ENCODE results near the gene PYDC2. TPM values are rescaled to one million over a fixed set of nuclear protein-coding genes. Genes with fewer than 3 reads are reported as not detected.

PYDC2 gene
- total and polyA plus RNA-seq, 5 donors from 2014 or later: not detected

DNA sequence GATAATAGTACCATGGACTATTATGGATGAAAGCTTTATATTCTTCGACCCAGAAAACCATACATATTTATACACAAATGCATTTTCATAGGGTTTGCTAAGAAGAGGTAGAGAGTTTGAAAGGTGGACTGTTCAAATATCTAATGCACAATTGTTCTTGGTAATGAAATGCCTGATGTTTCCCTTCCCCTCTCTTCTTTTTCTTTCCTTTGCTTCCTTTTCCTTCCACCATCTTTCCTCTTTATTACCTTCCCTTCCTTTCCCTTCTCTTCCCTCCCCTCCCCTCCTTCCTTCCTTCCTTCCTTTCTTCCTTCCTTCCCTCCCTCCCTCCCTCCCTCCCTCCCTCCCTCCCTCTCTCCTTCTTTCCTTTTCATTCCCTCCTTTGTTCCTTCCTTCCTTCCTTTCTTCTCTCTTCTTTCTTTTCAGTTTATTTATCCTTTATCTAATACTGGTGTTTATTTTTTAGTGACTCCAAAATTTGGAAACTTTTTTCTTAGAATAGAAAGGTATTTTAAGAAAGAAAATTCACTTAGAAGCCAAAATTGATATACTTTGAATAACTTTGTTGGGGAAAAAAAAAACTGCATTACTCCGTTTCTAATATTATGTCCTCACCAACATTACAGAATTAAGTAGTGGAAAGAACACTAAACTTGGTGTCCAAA lies 22.7 kb upstream of the PYDC2 start:
- H3K36me3 Mint-ChIP-seq: no peaks in the 10 kb centered on the region
- Histone ChIP-seq H3K4me1 (ENCODE audit: control insufficient read depth, insufficient read depth, low read length, poor library complexity, severe bottlenecking) (no peaks in the 10 kb centered on the region), H3K27ac (ENCODE audit: insufficient read depth, low read length, poor library complexity, severe bottlenecking) (no peak overlapping the region), H3K9me3 (ENCODE audit: control insufficient read depth in 2 of 2, low read length in 2 of 2) (no peaks in the 10 kb centered on the region), H3K4me3 (ENCODE audit: low read depth, low read length) (no peak overlapping the region), H3K36me3 (ENCODE audit: control insufficient read depth, insufficient read depth, low read length) (no peaks in the 10 kb centered on the region), H3K27me3 (ENCODE audit: control insufficient read depth, insufficient read depth, low read length) (no peaks in the 10 kb centered on the region)
- H3K27ac Mint-ChIP-seq: no peak overlapping the region
- H3K9me3 Mint-ChIP-seq: peaks cover 0 to 7% (median 0%) of the 10 kb centered on the region in 7 donors
- H3K27me3 Mint-ChIP-seq: no peaks in the 10 kb centered on the region
- no peak for ATAC-seq (ENCODE audit: low read depth in 2 of 2)
- no peaks in the 10 kb centered on the region for H3K4me1 Mint-ChIP-seq
- no peak for DNase-seq
- no peak overlapping the region for H3K4me3 Mint-ChIP-seq

DNA sequence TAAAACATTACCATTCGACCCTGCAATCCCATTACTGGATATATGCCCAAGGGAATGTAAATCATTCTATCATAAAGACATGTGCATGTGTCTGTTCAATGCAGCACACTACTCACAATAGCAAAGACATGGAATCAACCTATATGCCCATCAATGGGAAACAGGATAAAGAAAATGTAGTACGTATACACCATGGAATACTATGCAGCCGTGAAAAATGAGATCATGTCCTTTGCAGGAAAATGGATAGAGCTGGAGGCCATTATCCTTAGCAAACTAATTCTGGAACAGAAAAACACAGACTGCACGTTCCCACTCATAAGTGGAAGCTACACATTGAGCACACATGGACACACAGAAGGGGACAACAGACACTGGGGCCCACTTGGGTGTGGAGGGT lies 20.4 kb upstream of the PYDC2 start:
- Histone ChIP-seq H3K4me1 (ENCODE audit: control insufficient read depth, insufficient read depth, low read length, poor library complexity, severe bottlenecking) (no peaks in the 10 kb centered on the region), H3K36me3 (ENCODE audit: control insufficient read depth, insufficient read depth, low read length) (no peaks in the 10 kb centered on the region), H3K4me3 (ENCODE audit: low read depth, low read length) (no peak overlapping the region), H3K27me3 (ENCODE audit: control insufficient read depth, insufficient read depth, low read length) (no peaks in the 10 kb centered on the region), H3K9me3 (ENCODE audit: control insufficient read depth in 2 of 2, low read length in 2 of 2) (no peaks in the 10 kb centered on the region), H3K27ac (ENCODE audit: insufficient read depth, low read length, poor library complexity, severe bottlenecking) (no peak overlapping the region)
- Mint-ChIP-seq H3K36me3 (no peaks in the 10 kb centered on the region), H3K9me3 (peaks cover 0 to 7% (median 0%) of the 10 kb centered on the region in 7 donors), H3K27me3 (no peaks in the 10 kb centered on the region), H3K4me1 (no peaks in the 10 kb centered on the region), H3K4me3 (no peak overlapping the region), H3K27ac (no peak overlapping the region)
- ATAC-seq (ENCODE audit: low read depth in 2 of 2) (no peak), DNase-seq (no peak)

DNA sequence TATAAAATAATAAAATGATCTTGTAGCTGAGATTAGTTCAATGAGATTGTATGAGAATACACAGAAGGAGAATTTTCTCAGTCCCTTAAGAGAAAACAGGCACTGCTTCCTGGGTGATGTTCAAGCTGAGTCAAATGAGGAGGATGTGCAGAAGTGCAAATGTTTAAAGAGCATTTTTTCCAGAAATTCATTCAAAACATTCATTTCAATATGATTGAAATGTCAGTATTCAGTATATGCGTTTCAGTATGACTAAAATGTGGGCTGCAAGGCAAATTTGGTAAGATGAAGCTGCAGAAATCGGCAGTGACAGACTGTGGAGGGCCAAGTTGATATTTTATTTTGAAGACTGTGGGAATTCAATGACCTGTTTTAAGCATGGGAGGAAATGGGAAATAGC lies 19.3 kb upstream of the PYDC2 start:
- no peaks in the 10 kb centered on the region for H3K36me3 ChIP-seq (ENCODE audit: control insufficient read depth, insufficient read depth, low read length)
- Mint-ChIP-seq H3K4me1 (no peaks in the 10 kb centered on the region), H3K36me3 (no peaks in the 10 kb centered on the region), H3K27ac (no peak overlapping the region), H3K9me3 (peaks cover 0 to 7% (median 0%) of the 10 kb centered on the region in 7 donors), H3K4me3 (no peak overlapping the region), H3K27me3 (no peaks in the 10 kb centered on the region)
- no peak overlapping the region for H3K4me3 ChIP-seq (ENCODE audit: low read depth, low read length)
- DNase-seq (no peak), ATAC-seq (ENCODE audit: low read depth in 2 of 2) (no peak)
- H3K4me1 ChIP-seq (ENCODE audit: control insufficient read depth, insufficient read depth, low read length, poor library complexity, severe bottlenecking): no peaks in the 10 kb centered on the region
- H3K27ac ChIP-seq (ENCODE audit: insufficient read depth, low read length, poor library complexity, severe bottlenecking): no peak overlapping the region
- no peaks in the 10 kb centered on the region for H3K9me3 ChIP-seq (ENCODE audit: control insufficient read depth in 2 of 2, low read length in 2 of 2)
- H3K27me3 ChIP-seq (ENCODE audit: control insufficient read depth, insufficient read depth, low read length): no peaks in the 10 kb centered on the region

DNA sequence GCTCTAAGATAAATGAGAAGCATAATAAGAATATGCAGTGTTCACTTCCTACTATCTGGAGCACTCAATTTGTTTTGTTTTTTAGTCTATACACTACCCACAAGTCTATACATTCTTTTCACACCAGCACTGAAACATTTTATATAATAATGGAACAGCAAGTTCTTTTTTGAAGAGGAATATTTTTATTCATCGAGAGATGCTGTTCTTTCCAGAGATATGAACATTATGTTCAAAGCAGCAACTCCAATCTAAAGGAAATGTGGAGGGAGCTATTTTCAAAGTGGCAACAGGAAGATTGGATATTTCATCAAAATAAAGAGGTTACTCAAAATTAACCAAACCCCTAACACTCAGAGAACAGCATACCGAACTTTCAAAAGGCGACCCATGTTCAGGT lies 16.4 kb upstream of the PYDC2 start:
- H3K27me3 Mint-ChIP-seq: no peaks in the 10 kb centered on the region
- Histone ChIP-seq H3K9me3 (ENCODE audit: control insufficient read depth in 2 of 2, low read length in 2 of 2) (no peaks in the 10 kb centered on the region), H3K27me3 (ENCODE audit: control insufficient read depth, insufficient read depth, low read length) (no peaks in the 10 kb centered on the region), H3K4me1 (ENCODE audit: control insufficient read depth, insufficient read depth, low read length, poor library complexity, severe bottlenecking) (no peaks in the 10 kb centered on the region), H3K4me3 (ENCODE audit: low read depth, low read length) (no peak overlapping the region), H3K36me3 (ENCODE audit: control insufficient read depth, insufficient read depth, low read length) (no peaks in the 10 kb centered on the region), H3K27ac (ENCODE audit: insufficient read depth, low read length, poor library complexity, severe bottlenecking) (no peak overlapping the region)
- H3K9me3 Mint-ChIP-seq: peaks cover 0 to 11% (median 1%) of the 10 kb centered on the region in 7 donors
- no peak for ATAC-seq (ENCODE audit: low read depth in 2 of 2)
- no peak overlapping the region for H3K4me3 Mint-ChIP-seq
- H3K36me3 Mint-ChIP-seq: no peaks in the 10 kb centered on the region
- DNase-seq: no peak
- no peak overlapping the region for H3K27ac Mint-ChIP-seq
- H3K4me1 Mint-ChIP-seq: no peaks in the 10 kb centered on the region

DNA sequence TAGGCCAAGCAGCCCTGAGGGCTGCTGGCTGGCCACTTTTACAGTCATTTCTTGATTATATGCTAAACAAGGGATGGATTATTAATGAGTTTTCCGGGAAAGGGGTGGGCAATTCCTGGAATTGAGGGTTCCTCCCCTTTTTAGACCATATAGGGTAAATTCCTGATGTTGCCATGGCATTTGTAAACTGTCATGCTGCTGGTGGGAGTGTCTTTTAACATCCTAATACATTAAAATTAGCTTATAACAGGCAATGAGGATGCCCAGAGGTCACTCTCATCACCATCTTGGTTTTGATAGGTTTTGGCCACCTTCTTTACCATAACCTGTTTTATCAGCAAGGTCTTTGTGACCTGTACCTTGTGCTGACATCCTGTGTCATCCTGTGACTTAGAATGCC lies 11.7 kb upstream of the PYDC2 start:
- no peaks in the 10 kb centered on the region for H3K36me3 ChIP-seq (ENCODE audit: control insufficient read depth, insufficient read depth, low read length)
- no peaks in the 10 kb centered on the region for H3K4me1 ChIP-seq (ENCODE audit: control insufficient read depth, insufficient read depth, low read length, poor library complexity, severe bottlenecking)
- H3K27ac ChIP-seq (ENCODE audit: insufficient read depth, low read length, poor library complexity, severe bottlenecking): no peak overlapping the region
- no peak overlapping the region for H3K4me3 Mint-ChIP-seq
- H3K27ac Mint-ChIP-seq: no peak overlapping the region
- no peaks in the 10 kb centered on the region for H3K36me3 Mint-ChIP-seq
- H3K9me3 Mint-ChIP-seq: peaks cover 0 to 14% (median 4%) of the 10 kb centered on the region in 7 donors
- no peak overlapping the region for H3K4me3 ChIP-seq (ENCODE audit: low read depth, low read length)
- peaks cover 0 to 10% of the 10 kb centered on the region in 2 experiments for H3K9me3 ChIP-seq (ENCODE audit: control insufficient read depth in 2 of 2, low read length in 2 of 2)
- no peaks in the 10 kb centered on the region for H3K27me3 Mint-ChIP-seq
- ATAC-seq (ENCODE audit: low read depth in 2 of 2): no peak
- no peaks in the 10 kb centered on the region for H3K4me1 Mint-ChIP-seq
- DNase-seq: no peak
- no peaks in the 10 kb centered on the region for H3K27me3 ChIP-seq (ENCODE audit: control insufficient read depth, insufficient read depth, low read length)

DNA sequence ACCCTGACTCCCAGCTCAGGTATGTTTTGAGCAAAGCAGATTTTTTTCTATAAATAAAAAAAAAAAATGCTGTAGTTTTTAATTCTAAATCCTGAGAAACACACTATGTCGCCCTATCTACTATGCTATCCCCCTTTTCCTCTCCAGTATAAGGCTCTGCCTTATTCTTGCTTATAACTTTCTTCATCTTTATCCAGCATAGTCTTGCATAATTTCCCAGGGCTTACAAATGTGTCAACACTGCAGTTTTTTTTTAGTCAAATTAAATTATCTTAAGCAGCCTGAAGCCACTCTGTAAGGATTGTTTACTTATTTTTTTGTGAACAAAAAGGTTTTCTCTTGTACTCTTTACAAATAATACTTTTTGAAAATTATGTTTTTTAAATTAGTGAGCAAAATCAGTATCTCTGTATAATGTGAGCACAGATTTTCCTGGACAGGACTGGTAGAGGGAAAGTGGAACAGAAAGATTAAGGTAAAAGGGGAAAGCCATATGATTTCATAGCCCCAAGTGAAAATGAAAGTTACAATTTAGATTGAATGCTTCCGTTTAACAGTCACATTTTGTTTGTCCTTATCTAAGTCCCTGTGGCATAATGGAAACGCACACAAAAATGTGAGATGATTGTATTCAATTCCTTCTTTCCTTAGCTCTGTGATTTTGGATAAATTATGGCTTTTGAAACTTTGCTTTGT lies 5.6 kb upstream of the PYDC2 start:
- H3K27me3 Mint-ChIP-seq: no peaks in the 10 kb centered on the region
- no peak overlapping the region for H3K27ac Mint-ChIP-seq
- H3K36me3 ChIP-seq (ENCODE audit: control insufficient read depth, insufficient read depth, low read length): no peaks in the 10 kb centered on the region
- H3K4me3 Mint-ChIP-seq: no peak overlapping the region
- ATAC-seq (ENCODE audit: low read depth in 2 of 2): no peak
- no peaks in the 10 kb centered on the region for H3K36me3 Mint-ChIP-seq
- peaks cover 0 to 1% (median 0%) of the 10 kb centered on the region in 4 donors for H3K4me1 Mint-ChIP-seq
- no peaks in the 10 kb centered on the region for H3K4me1 ChIP-seq (ENCODE audit: control insufficient read depth, insufficient read depth, low read length, poor library complexity, severe bottlenecking)
- H3K4me3 ChIP-seq (ENCODE audit: low read depth, low read length): no peak overlapping the region
- H3K9me3 ChIP-seq (ENCODE audit: control insufficient read depth in 2 of 2, low read length in 2 of 2): peaks cover 0 to 10% of the 10 kb centered on the region in 2 experiments
- DNase-seq: no peak
- peaks cover 0 to 10% (median 4%) of the 10 kb centered on the region in 7 donors for H3K9me3 Mint-ChIP-seq
- no peak overlapping the region for H3K27ac ChIP-seq (ENCODE audit: insufficient read depth, low read length, poor library complexity, severe bottlenecking)
- H3K27me3 ChIP-seq (ENCODE audit: control insufficient read depth, insufficient read depth, low read length): no peaks in the 10 kb centered on the region

DNA sequence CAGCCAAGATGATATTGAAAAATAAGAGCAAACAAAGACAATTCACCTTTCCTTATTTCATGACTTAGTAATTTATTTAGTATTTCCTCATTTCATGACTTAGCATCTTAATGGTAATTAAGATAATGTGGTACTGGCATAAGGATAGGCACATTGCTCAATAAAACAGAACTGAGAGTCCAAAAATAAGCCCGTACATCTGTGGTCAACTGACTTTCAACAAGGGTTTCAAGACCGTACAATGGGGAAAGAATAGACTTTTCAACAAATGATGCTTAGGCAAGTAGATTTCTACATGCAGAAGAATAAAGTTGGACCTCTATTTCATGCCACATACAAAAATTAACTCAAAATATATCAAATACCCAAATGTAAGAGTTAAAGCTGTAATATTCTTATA lies 603 bp upstream of the PYDC2 start:
- ATAC-seq (ENCODE audit: low read depth in 2 of 2): no peak
- Histone ChIP-seq H3K27me3 (ENCODE audit: control insufficient read depth, insufficient read depth, low read length) (no peaks in the 10 kb centered on the region), H3K27ac (ENCODE audit: insufficient read depth, low read length, poor library complexity, severe bottlenecking) (no peak overlapping the region), H3K36me3 (ENCODE audit: control insufficient read depth, insufficient read depth, low read length) (no peaks in the 10 kb centered on the region), H3K9me3 (ENCODE audit: control insufficient read depth in 2 of 2, low read length in 2 of 2) (no peaks in the 10 kb centered on the region), H3K4me3 (ENCODE audit: low read depth, low read length) (no peak overlapping the region), H3K4me1 (ENCODE audit: control insufficient read depth, insufficient read depth, low read length, poor library complexity, severe bottlenecking) (no peaks in the 10 kb centered on the region)
- Mint-ChIP-seq H3K36me3 (no peaks in the 10 kb centered on the region), H3K27me3 (no peaks in the 10 kb centered on the region), H3K27ac (no peak overlapping the region), H3K4me3 (no peak overlapping the region), H3K9me3 (peaks cover 0 to 4% (median 0%) of the 10 kb centered on the region in 7 donors), H3K4me1 (peaks cover 0 to 1% (median 0%) of the 10 kb centered on the region in 4 donors)
- DNase-seq: no peak

DNA sequence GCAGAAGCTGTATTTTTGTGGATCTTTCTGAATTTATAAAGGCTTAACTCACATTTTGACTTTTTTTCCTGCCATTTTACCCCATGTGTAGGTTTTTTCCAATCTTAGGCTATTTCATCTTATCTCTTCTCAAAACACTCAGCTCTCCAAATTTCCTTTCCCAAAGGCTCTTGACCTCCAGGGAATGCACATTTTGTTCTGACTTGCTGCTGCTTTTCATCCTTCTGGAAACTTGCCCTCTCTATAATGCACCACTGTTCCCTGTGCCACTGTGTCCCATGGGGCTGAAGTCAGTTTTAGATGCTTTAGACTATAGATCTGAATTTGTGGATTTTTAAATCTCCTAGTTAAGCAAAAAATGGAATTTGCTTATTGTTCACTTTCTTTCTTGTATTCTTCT lies 9.1 kb downstream of the PYDC2 start:
- no peak for ATAC-seq (ENCODE audit: low read depth in 2 of 2)
- no peaks in the 10 kb centered on the region for H3K9me3 ChIP-seq (ENCODE audit: control insufficient read depth in 2 of 2, low read length in 2 of 2)
- no peak overlapping the region for H3K4me3 ChIP-seq (ENCODE audit: low read depth, low read length)
- no peaks in the 10 kb centered on the region for H3K36me3 ChIP-seq (ENCODE audit: control insufficient read depth, insufficient read depth, low read length)
- H3K27me3 Mint-ChIP-seq: no peaks in the 10 kb centered on the region
- H3K27ac ChIP-seq (ENCODE audit: insufficient read depth, low read length, poor library complexity, severe bottlenecking): no peak overlapping the region
- no peak overlapping the region for H3K27ac Mint-ChIP-seq
- peaks cover 0 to 4% (median 3%) of the 10 kb centered on the region in 7 donors for H3K9me3 Mint-ChIP-seq
- no peaks in the 10 kb centered on the region for H3K4me1 Mint-ChIP-seq
- H3K4me1 ChIP-seq (ENCODE audit: control insufficient read depth, insufficient read depth, low read length, poor library complexity, severe bottlenecking): no peaks in the 10 kb centered on the region
- DNase-seq: no peak
- no peaks in the 10 kb centered on the region for H3K36me3 Mint-ChIP-seq
- no peak overlapping the region for H3K4me3 Mint-ChIP-seq
- H3K27me3 ChIP-seq (ENCODE audit: control insufficient read depth, insufficient read depth, low read length): no peaks in the 10 kb centered on the region

All from CD4-positive, CD25-positive, alpha-beta regulatory T cell (primary cell).